K562 (cell line): ENCODE measurements around the gene SERPINA1. TPM values are rescaled to one million over a fixed set of nuclear protein-coding genes. Genes with fewer than 3 reads are reported as not detected.

Source experiments
- ATAC-seq: fragments of 200-7000 bp; cut with Tn5 transposase; 3 replicates; pipeline ENCODE4 v1.9.1; 2020; ENCODE audit warnings: moderate library complexity
- BruUV-seq: library from RNA; stranded (reverse); fragments of 400-500 nt; replicated peaks from 2 replicates; lab custom pipeline; 2021; lab: Mats Ljungman, UMichigan
- CTCF ChIA-PET: fragments of 300-600 bp; formaldehyde crosslinking; extraction: SDS; loops from one replicate; lab custom pipeline; 2021; ENCODE audit warnings: low intra/inter-chr PET ratio; lab: Yijun Ruan, JAX
- POLR2A ChIA-PET: fragments of 300-600, 350-650 bp; sonication (Branson Sonifier 250); formaldehyde crosslinking; extraction: SDS; loops from one replicate; lab custom pipeline; 2021; ENCODE audit warnings: antibody characterized with exemption, inconsistent platforms; lab: Yijun Ruan, JAX
- DNase-seq, 4 experiments: peaks; one replicate each; pipeline versions ENCODE4 v3.0.0 to v3.0.0-alpha.2; 2011 to 2018; ENCODE audit warnings: low spot score in 3 of 4, mixed read lengths in 3 of 4; ENCODE audit errors: extremely low read depth in 1 of 4
- FAIRE-seq: peaks from 2 replicates; lab custom pipeline; 2011; peaks lifted over from hg19 to GRCh38; lab: Jason Lieb, UNC
- H2AFZ ChIP-seq: 2 replicates; pipeline ENCODE4 v1.6.0; 2011; ENCODE audit warnings: low read depth, low read length, control low read depth, inconsistent platforms
- H3K27ac ChIP-seq: fragments of 200-600 bp; 3 replicates; pipeline ENCODE4 v1.8.0; 2011; ENCODE audit warnings: low read depth, mild to moderate bottlenecking, control low read depth, inconsistent platforms, low read length, moderate library complexity, mixed read lengths; ENCODE audit errors: extremely low read depth
- H3K27me3 ChIP-seq, 2 experiments: fragments of 300-600 bp in 1 of 2; 2 replicates in 1 of 2; 3 replicates in 1 of 2; pipeline versions ENCODE4 v1.6.0 to v1.8.0; 2011; ENCODE audit warnings: inconsistent platforms in 2 of 2, low read length in 2 of 2, mild to moderate bottlenecking in 1 of 2, mixed read lengths in 1 of 2, moderate library complexity in 1 of 2; ENCODE audit not compliant: control insufficient read depth in 2 of 2, insufficient read depth in 2 of 2
- H3K36me3 ChIP-seq: fragments of 300-600 bp; 3 replicates; pipeline ENCODE4 v1.8.0; 2011; ENCODE audit warnings: mild to moderate bottlenecking, low read length, inconsistent platforms; ENCODE audit not compliant: control insufficient read depth, insufficient read depth
- H3K4me1 ChIP-seq, 2 experiments: fragments of 200-600 bp in 1 of 2; replicated peaks in 1 of 2; 2 replicates in 1 of 2; 3 replicates in 1 of 2; pipeline versions ENCODE4 v1.5.1 to v1.8.0; 2011; ENCODE audit warnings: inconsistent platforms in 2 of 2, low read length in 2 of 2, mild to moderate bottlenecking in 1 of 2, mixed read lengths in 1 of 2, moderate library complexity in 1 of 2; ENCODE audit not compliant: control insufficient read depth in 2 of 2, insufficient read depth in 2 of 2
- H3K4me2 ChIP-seq: 2 replicates; pipeline ENCODE4 v1.6.1; 2011; ENCODE audit warnings: low read length, control low read depth, inconsistent platforms, mixed read lengths; ENCODE audit not compliant: insufficient read depth
- H3K4me3 ChIP-seq: fragments of 200-600 bp; sonication (generic), shearing (Covaris generic); 2 replicates; pipeline ENCODE4 v1.5.1; 2016; ENCODE audit warnings: control low read depth, inconsistent platforms
- H3K79me2 ChIP-seq: fragments of 200-600 bp; 3 replicates; pipeline ENCODE4 v1.8.0; 2011; ENCODE audit warnings: low read length, inconsistent platforms; ENCODE audit not compliant: control insufficient read depth, insufficient read depth
- H3K9ac ChIP-seq, 2 experiments: 2 replicates each; pipeline versions ENCODE4 v1.6.0 to v1.6.1; 2011; ENCODE audit warnings: low read depth in 2 of 2, low read length in 2 of 2, control low read depth in 1 of 2, inconsistent platforms in 1 of 2, mild to moderate bottlenecking in 1 of 2, mixed read lengths in 1 of 2; ENCODE audit not compliant: insufficient read depth in 1 of 2
- H3K9me1 ChIP-seq: one replicate; pipeline ENCODE4 v1.6.0; 2011; ENCODE audit warnings: inconsistent platforms, mild to moderate bottlenecking, low read length, moderate library complexity; ENCODE audit not compliant: control insufficient read depth, insufficient read depth
- H3K9me3 ChIP-seq: replicated peaks from 2 replicates; pipeline ENCODE4 v1.5.1; 2011; ENCODE audit warnings: low read depth, low read length, inconsistent platforms; ENCODE audit not compliant: control insufficient read depth, insufficient read depth
- H4K20me1 ChIP-seq: replicated peaks from 2 replicates; pipeline ENCODE4 v1.6.1; 2011; ENCODE audit warnings: low read length, inconsistent platforms, mixed read lengths; ENCODE audit not compliant: control insufficient read depth, insufficient read depth
- ADNP ChIP-seq: fragments of 200-800 bp; sonication (Bioruptor generic); IDR thresholded peaks from 2 replicates; pipeline ENCODE4 v1.6.1; 2016; ENCODE audit warnings: missing genetic modification characterization, missing compliant biosample characterization
- FOXA1 ChIP-seq: fragments of 450-650 bp; IDR thresholded peaks from 2 replicates; pipeline ENCODE4 v1.6.1; 2016; ENCODE audit warnings: mild to moderate bottlenecking, borderline replicate concordance
- HNRNPL ChIP-seq: fragments of 200-400 bp; formaldehyde crosslinking; IDR thresholded peaks from 2 replicates; pipeline ENCODE4 v1.6.1; 2017; ENCODE audit warnings: low read depth, mild to moderate bottlenecking, low read length
- JUN ChIP-seq, 2 experiments: sonication (generic) in 1 of 2; formaldehyde crosslinking in 1 of 2; IDR thresholded peaks; 2 replicates each; pipeline versions ENCODE4 v1.6.1 to v1.8.0; 2012 to 2022; ENCODE audit warnings: borderline replicate concordance in 2 of 2, mild to moderate bottlenecking in 2 of 2, improper control_type of control experiment in 1 of 2, low read depth in 1 of 2, low read length in 1 of 2, missing genetic modification reagents in 1 of 2
- NEUROD1 ChIP-seq: fragments of 150-350 bp; IDR thresholded peaks from 2 replicates; pipeline ENCODE4 v1.6.1; 2014; ENCODE audit warnings: borderline replicate concordance, low read length, low read depth; ENCODE audit not compliant: partially characterized antibody
- STAG1 ChIP-seq: sonication (generic); formaldehyde crosslinking; IDR thresholded peaks from 2 replicates; pipeline ENCODE4 v1.5.0; 2020; ENCODE audit warnings: missing genetic modification reagents, borderline replicate concordance
- TBP ChIP-seq: optimal IDR thresholded peaks from 2 replicates; pipeline ENCODE3; 2011; ENCODE audit warnings: low read depth, low read length, improper control_type of control experiment
- U2AF1 ChIP-seq: fragments of 200-400 bp; formaldehyde crosslinking; optimal IDR thresholded peaks from 2 replicates; pipeline ENCODE3; 2017; ENCODE audit warnings: mild to moderate bottlenecking, low read depth, low read length, moderate library complexity
- XRCC3 ChIP-seq: fragments of 450-650 bp; IDR thresholded peaks from 2 replicates; pipeline ENCODE4 v1.6.1; 2017; ENCODE audit warnings: mild to moderate bottlenecking, moderate library complexity
- WGBS: fragments of 100-300 bp; shearing (Covaris generic); methylation state at CpG from one replicate; pipeline ENCODE4 v1.1.6; 2016; ENCODE audit warnings: low coverage, mixed read lengths; ENCODE audit not compliant: insufficient coverage; ENCODE audit errors: missing lambda C conversion rate; 5-methylcytosine and 5-hydroxymethylcytosine counted together
- in situ Hi-C: fragments of 300-500 bp; cut with MboI; formaldehyde crosslinking; loops from 4 replicates; pipeline ENCODE4 v1.15.0; 2018; ENCODE audit warnings: inconsistent platforms, mixed read lengths
- intact Hi-C: fragments of 100-400 bp; cut with micrococcal nuclease; formaldehyde crosslinking; loops from 2 replicates; pipeline ENCODE4 v1.14.2; 2022
- polyA plus RNA-seq, 8 experiments: library from polyadenylated mRNA; depleted of rRNA in 4 of 8; stranded (reverse) in 5 of 8; unstranded in 3 of 8; fragments of >200 nt; fragmentation: Nextera tagmentation in 2 of 8; fragmentation: Illumina TruSeq in 1 of 8; extraction: Ambion mirVana in 2 of 8; extraction: Trizol in 1 of 8; gene quantifications; 2 replicates each; pipeline versions ENCODE4 v1.2.1 to v1.2.3, GENCODE V29; 2011 to 2014; ENCODE audit warnings: inconsistent platforms in 1 of 8, missing spikeins in 1 of 8
- total RNA-seq, 7 experiments: library from RNA; depleted of rRNA in 6 of 7; stranded (reverse); fragments of >200 nt in 6 of 7; fragmentation: Illumina TruSeq in 2 of 7; extraction: Trizol in 2 of 7; gene quantifications; 2 replicates each; pipeline versions ENCODE4 v1.2.1 to v1.2.3, GENCODE V29; 2011 to 2021; ENCODE audit warnings: low replicate concordance in 1 of 7
- TF ChIP-seq, protein P1 (sequence below): sonication (generic); formaldehyde crosslinking; IDR thresholded peaks from 2 replicates; pipeline ENCODE4 v1.8.1; 2022; ENCODE audit warnings: missing genetic modification reagents
- TF ChIP-seq, protein P2 (sequence below), 2 experiments: fragments of 450-650 bp; IDR thresholded peaks; 2 replicates each; pipeline ENCODE4 v1.6.1; 2016; ENCODE audit warnings: mild to moderate bottlenecking in 2 of 2, borderline replicate concordance in 1 of 2, low read depth in 1 of 2, moderate library complexity in 1 of 2

Gene SERPINA1
- total and polyA plus RNA-seq, 9 of the 15 experiments (the other 6 are each of a cell fraction or from before 2014, with no cell fraction given): 4.1 TPM; not detected in 8

DNA sequence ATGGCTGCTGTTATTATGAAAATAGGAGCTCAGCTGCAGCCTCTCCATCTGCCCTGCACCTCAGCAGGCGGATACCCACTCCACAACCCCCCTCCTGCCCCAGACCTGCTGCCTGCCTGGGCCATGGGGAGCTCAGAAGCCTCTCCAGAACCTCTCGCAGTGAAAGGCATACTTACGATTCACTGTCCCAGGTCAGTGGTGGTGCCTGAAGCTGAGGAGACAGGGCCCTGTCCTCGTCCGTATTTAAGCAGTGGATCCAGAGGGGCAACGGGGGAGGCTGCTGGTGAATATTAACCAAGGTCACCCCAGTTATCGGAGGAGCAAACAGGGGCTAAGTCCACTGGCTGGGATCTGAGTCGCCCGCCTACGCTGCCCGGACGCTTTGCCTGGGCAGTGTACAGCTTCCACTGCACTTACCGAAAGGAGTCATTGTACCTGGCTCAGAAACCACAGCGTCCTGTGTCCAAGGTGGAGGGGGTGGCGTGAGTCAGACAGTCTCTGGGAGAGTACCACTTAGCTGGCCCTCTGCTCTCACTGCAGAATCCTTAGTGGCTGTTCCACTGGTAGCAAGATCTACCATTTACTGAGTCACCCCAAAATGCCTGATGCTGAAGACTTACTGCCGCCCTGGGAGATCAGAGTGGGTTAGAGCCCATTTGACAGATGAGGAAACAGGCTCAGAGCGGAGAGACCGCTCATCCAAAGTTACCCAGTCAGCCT is at the start of gene SERPINA1 (continued):
- TF ChIP-seq HNRNPL (no peak), JUN (IDR thresholded peaks at IDR 0.05; ENCODE audit: borderline replicate concordance, low read depth, low read length) (no peak), JUN (CRISPR knock-in tag; IDR thresholded peaks at IDR 0.05; ENCODE audit: borderline replicate concordance) (no peak), ADNP (tag) (no peak), TBP (no peak)
- TF ChIP-seq, protein P1, sequence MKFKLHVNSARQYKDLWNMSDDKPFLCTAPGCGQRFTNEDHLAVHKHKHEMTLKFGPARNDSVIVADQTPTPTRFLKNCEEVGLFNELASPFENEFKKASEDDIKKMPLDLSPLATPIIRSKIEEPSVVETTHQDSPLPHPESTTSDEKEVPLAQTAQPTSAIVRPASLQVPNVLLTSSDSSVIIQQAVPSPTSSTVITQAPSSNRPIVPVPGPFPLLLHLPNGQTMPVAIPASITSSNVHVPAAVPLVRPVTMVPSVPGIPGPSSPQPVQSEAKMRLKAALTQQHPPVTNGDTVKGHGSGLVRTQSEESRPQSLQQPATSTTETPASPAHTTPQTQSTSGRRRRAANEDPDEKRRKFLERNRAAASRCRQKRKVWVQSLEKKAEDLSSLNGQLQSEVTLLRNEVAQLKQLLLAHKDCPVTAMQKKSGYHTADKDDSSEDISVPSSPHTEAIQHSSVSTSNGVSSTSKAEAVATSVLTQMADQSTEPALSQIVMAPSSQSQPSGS (CRISPR knock-in tag): no peak

DNA sequence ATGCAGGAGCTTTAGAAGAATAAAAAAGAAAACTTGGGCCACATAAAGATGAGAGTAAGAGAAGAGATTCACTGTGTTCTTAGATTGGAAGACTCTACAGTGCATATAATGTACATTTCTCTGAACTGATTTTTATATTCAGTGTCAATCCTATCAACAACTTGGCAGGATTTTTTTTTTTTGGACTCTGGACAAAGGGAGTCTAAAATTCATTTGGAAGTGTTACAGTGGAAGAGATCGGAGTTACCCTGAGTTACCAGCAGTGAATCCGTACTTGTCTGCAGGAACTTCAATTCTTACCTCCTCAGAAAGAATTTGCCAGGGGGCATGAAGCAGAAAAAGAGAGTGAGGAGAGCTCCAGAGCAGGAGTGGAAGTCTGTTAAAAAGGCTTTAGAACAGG is 40.2 kb upstream of the SERPINA1 start:
- ChIA-PET CTCF (no interaction called here), POLR2A (no interaction called here)
- Histone ChIP-seq H3K4me3 (no peak overlapping the region), H3K27me3 (no peaks in the 10 kb centered on the region), H3K9me3 (no peaks in the 10 kb centered on the region), H2AFZ (no peak overlapping the region), H3K79me2 (no peaks in the 10 kb centered on the region), H3K36me3 (no peaks in the 10 kb centered on the region), H3K4me2 (no peak overlapping the region), H3K9me1 (no peaks in the 10 kb centered on the region), H3K9ac (no peak overlapping the region), H3K4me1 (no peaks in the 10 kb centered on the region), H4K20me1 (no peaks in the 10 kb centered on the region), H3K27ac (no peak overlapping the region)
- FAIRE-seq: no peak
- TF ChIP-seq XRCC3 (no peak), U2AF1 (no peak), FOXA1 (no peak), NEUROD1 (no peak), STAG1 (CRISPR knock-in tag) (no peak)
- TF ChIP-seq, protein P2, sequence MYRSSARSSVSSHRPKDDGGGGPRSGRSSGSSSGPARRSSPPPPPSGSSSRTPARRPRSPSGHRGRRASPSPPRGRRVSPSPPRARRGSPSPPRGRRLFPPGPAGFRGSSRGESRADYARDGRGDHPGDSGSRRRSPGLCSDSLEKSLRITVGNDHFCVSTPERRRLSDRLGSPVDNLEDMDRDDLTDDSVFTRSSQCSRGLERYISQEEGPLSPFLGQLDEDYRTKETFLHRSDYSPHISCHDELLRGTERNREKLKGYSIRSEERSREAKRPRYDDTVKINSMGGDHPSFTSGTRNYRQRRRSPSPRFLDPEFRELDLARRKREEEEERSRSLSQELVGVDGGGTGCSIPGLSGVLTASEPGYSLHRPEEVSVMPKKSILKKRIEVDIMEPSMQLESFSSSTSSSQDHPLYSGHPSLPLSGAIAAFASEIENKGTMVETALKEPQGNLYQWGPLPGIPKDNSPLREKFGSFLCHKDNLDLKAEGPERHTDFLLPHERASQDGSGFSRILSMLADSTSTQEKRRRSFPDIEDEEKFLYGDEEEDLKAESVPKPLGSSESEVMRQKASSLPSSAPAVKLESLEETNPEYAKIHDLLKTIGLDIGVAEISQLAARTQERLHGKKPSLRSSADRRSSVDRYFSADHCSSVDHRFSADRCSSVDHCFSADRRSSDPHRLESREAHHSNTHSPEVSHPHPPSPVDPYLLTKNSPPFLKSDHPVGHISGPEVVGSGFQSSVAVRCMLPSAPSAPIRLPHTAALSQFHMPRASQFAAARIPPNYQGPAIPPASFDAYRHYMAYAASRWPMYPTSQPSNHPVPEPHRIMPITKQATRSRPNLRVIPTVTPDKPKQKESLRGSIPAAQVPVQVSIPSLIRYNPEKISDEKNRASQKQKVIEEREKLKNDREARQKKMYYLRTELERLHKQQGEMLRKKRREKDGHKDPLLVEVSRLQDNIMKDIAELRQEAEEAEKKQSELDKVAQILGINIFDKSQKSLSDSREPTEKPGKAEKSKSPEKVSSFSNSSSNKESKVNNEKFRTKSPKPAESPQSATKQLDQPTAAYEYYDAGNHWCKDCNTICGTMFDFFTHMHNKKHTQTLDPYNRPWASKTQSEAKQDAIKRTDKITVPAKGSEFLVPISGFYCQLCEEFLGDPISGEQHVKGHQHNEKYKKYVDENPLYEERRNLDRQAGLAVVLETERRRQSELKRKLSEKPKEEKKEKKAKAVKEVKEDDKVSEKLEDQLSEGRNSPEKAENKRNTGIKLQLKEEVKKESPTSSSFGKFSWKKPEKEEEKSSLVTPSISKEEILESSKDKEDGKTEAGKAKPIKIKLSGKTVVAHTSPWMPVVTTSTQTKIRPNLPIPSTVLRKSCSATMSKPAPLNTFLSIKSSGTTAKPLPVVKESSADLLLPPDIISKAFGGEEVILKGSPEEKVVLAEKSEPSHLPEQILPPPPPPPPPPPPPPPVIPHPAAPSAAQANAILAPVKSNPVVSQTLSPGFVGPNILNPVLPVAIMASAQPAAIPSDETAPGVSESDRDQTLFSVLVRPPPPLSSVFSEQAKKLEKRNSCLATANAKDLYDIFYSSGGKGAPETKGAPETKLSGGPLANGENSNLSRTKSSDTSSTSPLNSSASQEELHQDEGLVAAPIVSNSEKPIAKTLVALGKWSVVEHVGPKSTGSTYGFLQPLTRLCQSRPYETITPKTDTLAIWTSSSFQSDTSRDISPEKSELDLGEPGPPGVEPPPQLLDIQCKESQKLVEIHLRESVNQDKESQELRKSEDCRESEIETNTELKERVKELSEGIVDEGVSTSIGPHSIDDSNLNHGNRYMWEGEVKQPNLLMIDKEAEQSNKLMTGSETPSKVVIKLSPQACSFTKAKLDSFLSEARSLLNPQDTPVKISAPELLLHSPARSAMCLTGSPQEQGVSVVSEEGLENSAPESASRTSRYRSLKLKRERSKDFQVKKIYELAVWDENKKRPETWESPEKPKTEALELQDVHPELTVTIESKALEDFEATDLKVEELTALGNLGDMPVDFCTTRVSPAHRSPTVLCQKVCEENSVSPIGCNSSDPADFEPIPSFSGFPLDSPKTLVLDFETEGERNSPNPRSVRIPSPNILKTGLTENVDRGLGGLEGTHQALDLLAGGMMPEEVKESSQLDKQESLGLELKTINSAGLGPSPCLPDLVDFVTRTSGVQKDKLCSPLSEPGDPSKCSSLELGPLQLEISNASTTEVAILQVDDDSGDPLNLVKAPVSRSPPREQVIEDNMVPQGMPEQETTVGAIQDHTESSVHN (IDR thresholded peaks at IDR 0.05; ENCODE audit: borderline replicate concordance in 1 of 2, low read depth in 1 of 2): no peak
- ATAC-seq: no peak
- DNase-seq: no peak
- 0% methylated on average over 2 of the region's 2 CpGs for WGBS
- BruUV-seq: no TSS peak
- in situ Hi-C loops: no loop called here
- intact Hi-C loops: no loop called here
